MM.1S (cell line): ENCODE results near the gene ARHGAP26.

Experiments
- DNase-seq: peaks from one replicate; pipeline ENCODE4 v3.0.0-alpha.2; 2015
- H2AFZ ChIP-seq: fragments of 300-600 bp; sonication (generic); 2 replicates; pipeline ENCODE4 v1.6.0; 2016; ENCODE audit warnings: antibody characterized with exemption, low read length
- H3F3A ChIP-seq: fragments of 300-600 bp; sonication (generic); 2 replicates; pipeline ENCODE4 v1.6.1; 2016; ENCODE audit warnings: mild to moderate bottlenecking, antibody characterized with exemption, low read length, moderate library complexity, mixed read lengths; ENCODE audit not compliant: insufficient read depth
- H3K27ac ChIP-seq: fragments of 300-600 bp; sonication (generic); 2 replicates; pipeline ENCODE4 v1.5.1; 2016; ENCODE audit warnings: mild to moderate bottlenecking, low read length
- H3K27me3 ChIP-seq: fragments of 300-600 bp; sonication (generic); replicated peaks from 2 replicates; pipeline ENCODE4 v1.6.0; 2016; ENCODE audit warnings: low read length; ENCODE audit not compliant: insufficient read depth
- H3K36me3 ChIP-seq: fragments of 300-600 bp; sonication (generic); replicated peaks from 2 replicates; pipeline ENCODE4 v1.6.1; 2016; ENCODE audit warnings: mild to moderate bottlenecking, low read length, mixed read lengths; ENCODE audit not compliant: insufficient read depth
- H3K4me1 ChIP-seq: fragments of 300-600 bp; sonication (generic); 2 replicates; pipeline ENCODE4 v1.6.1; 2016; ENCODE audit warnings: low read length, mixed read lengths
- H3K4me2 ChIP-seq: fragments of 300-600 bp; sonication (generic); 2 replicates; pipeline ENCODE4 v1.6.0; 2016; ENCODE audit warnings: low read depth, low read length
- H3K4me3 ChIP-seq: fragments of 300-600 bp; sonication (generic); 2 replicates; pipeline ENCODE4 v1.5.1; 2016; ENCODE audit warnings: low read length, mixed read lengths
- H3K79me2 ChIP-seq: fragments of 300-600 bp; sonication (generic); 2 replicates; pipeline ENCODE4 v1.6.1; 2016; ENCODE audit warnings: mixed run types, low read length, mixed read lengths
- H3K9ac ChIP-seq: fragments of 300-600 bp; sonication (generic); 2 replicates; pipeline ENCODE4 v1.6.1; 2016; ENCODE audit warnings: low read length, mixed read lengths
- H3K9me2 ChIP-seq: fragments of 300-600 bp; sonication (generic); replicated peaks from 2 replicates; pipeline ENCODE4 v1.6.1; 2016; ENCODE audit warnings: mild to moderate bottlenecking, low read length, mixed read lengths; ENCODE audit not compliant: insufficient read depth
- H3K9me3 ChIP-seq: fragments of 300-600 bp; sonication (generic); replicated peaks from 2 replicates; pipeline ENCODE4 v1.6.1; 2016; ENCODE audit warnings: mild to moderate bottlenecking, low read length, mixed read lengths; ENCODE audit not compliant: insufficient read depth
- H4K20me1 ChIP-seq: fragments of 300-600 bp; sonication (generic); 2 replicates; pipeline ENCODE4 v1.6.1; 2016; ENCODE audit warnings: mild to moderate bottlenecking, low read length, moderate library complexity, mixed read lengths; ENCODE audit not compliant: insufficient read depth
- CTCF ChIP-seq: fragments of 300-600 bp; sonication (generic); IDR thresholded peaks from 2 replicates; pipeline ENCODE4 v1.5.1; 2016; ENCODE audit warnings: antibody characterized with exemption, low read length, mixed read lengths
- EZH2 ChIP-seq: fragments of 300-600 bp; sonication (generic); optimal IDR thresholded peaks from 2 replicates; pipeline ENCODE3; 2017; ENCODE audit warnings: low read depth, mild to moderate bottlenecking, antibody characterized with exemption, low read length, mixed read lengths
- EZH2phosphoT487 ChIP-seq: fragments of 300-600 bp; sonication (generic); IDR thresholded peaks from 2 replicates; pipeline ENCODE4 v1.6.1; 2018; ENCODE audit warnings: antibody characterized with exemption, low read length

The ARHGAP26 gene

GRCh38 chr5:142753116-142753631, 17.0 kb upstream of the ARHGAP26 start:
- Histone ChIP-seq H4K20me1 (no peaks in the 10 kb centered on the region), H3F3A (no peaks in the 10 kb centered on the region), H3K4me3 (no peak overlapping the region), H3K9ac (no peak overlapping the region), H3K27me3 (no peaks in the 10 kb centered on the region), H3K36me3 (no peaks in the 10 kb centered on the region), H2AFZ (no peak overlapping the region), H3K4me1 (peaks cover 8% of the 10 kb centered on the region), H3K79me2 (no peaks in the 10 kb centered on the region), H3K9me3 (no peaks in the 10 kb centered on the region), H3K9me2 (no peaks in the 10 kb centered on the region), H3K27ac (no peak overlapping the region), H3K4me2 (no peak overlapping the region)
- DNase-seq = no peak
- TF ChIP-seq EZH2phosphoT487 (no peak), CTCF (no peak)

GRCh38 chr5:142754031-142754430, 16.1 kb upstream of the ARHGAP26 start:
- Histone ChIP-seq H3K4me1 (peaks cover 17% of the 10 kb centered on the region), H3K36me3 (no peaks in the 10 kb centered on the region), H3F3A (no peaks in the 10 kb centered on the region), H3K4me3 (no peak overlapping the region), H2AFZ (no peak overlapping the region), H3K9me2 (no peaks in the 10 kb centered on the region), H3K79me2 (no peaks in the 10 kb centered on the region), H3K27me3 (no peaks in the 10 kb centered on the region), H3K27ac (no peak overlapping the region), H3K4me2 (no peak overlapping the region), H3K9me3 (no peaks in the 10 kb centered on the region), H3K9ac (no peak overlapping the region), H4K20me1 (no peaks in the 10 kb centered on the region)
- TF ChIP-seq EZH2phosphoT487 = no peak
- no peak for TF ChIP-seq EZH2
- TF ChIP-seq CTCF = no peak
- no peak for DNase-seq

- Histone ChIP-seq H3K36me3 (no peaks in the 10 kb centered on the region), H3K4me3 (no peak overlapping the region), H3K9me2 (no peaks in the 10 kb centered on the region), H3K4me2 (no peak overlapping the region), H3K4me1 (peaks cover 34% of the 10 kb centered on the region), H2AFZ (no peak overlapping the region), H3K9ac (no peak overlapping the region), H3K27ac (no peak overlapping the region), H4K20me1 (no peaks in the 10 kb centered on the region), H3F3A (no peaks in the 10 kb centered on the region), H3K27me3 (no peaks in the 10 kb centered on the region), H3K79me2 (no peaks in the 10 kb centered on the region), H3K9me3 (no peaks in the 10 kb centered on the region)
- no peak for TF ChIP-seq EZH2
- TF ChIP-seq EZH2phosphoT487 = no peak
- no peak for TF ChIP-seq CTCF
- no peak for DNase-seq
Observed at GRCh38 chr5:142756576-142756975, 13.6 kb upstream of the ARHGAP26 start.
